GM12864 (cell line): ENCODE results near the gene IMMP2L.
A peak's percentile ranks its signal among the peaks of the same experiment; 100 is the strongest.
"Not testable (repeated sequence)": the region's sequence is repeated elsewhere in the genome, so short reads cannot be mapped to it uniquely, and the experiment has no call there.

Experiments
- DNase-seq: peaks from one replicate; pipeline ENCODE4 v3.0.0-alpha.2; 2011; ENCODE audit warnings: low read depth
- H3K4me3 ChIP-seq: 2 replicates; pipeline ENCODE4 v1.5.1; 2011; ENCODE audit warnings: mild to moderate bottlenecking, low read depth, low read length, control low read depth
- CTCF ChIP-seq: IDR thresholded peaks from 2 replicates; pipeline ENCODE4 v1.5.1; 2011; ENCODE audit warnings: low read depth, mild to moderate bottlenecking, moderate library complexity, low read length, control low read depth, inconsistent platforms; ENCODE audit errors: missing control alignments

The IMMP2L gene

GRCh38 chr7:111561904-111562732 is at the start of gene IMMP2L:
Gene IMMP2L (minus strand): TSS chr7:111562492.
- TF ChIP-seq CTCF, result peak; percentile 45
- peak within 1 kb of the TSS; percentile 85 for H3K4me3 ChIP-seq
- DNase-seq, result no peak

GRCh38 chr7:111609483-111610254 is 47.4 kb upstream of the IMMP2L start:
- H3K4me3 ChIP-seq, DNase-seq: not testable (repeated sequence)

- no peak for TF ChIP-seq CTCF
- no peak overlapping the region for H3K4me3 ChIP-seq
- DNase-seq, result no peak
These were observed 45.3 kb upstream of the IMMP2L start for GRCh38 chr7:111607621-111608020.

GRCh38 chr7:111605246-111605645 is 43.0 kb upstream of the IMMP2L start:
- TF ChIP-seq CTCF, result no peak
- no peak for DNase-seq
- no peak overlapping the region for H3K4me3 ChIP-seq

- DNase-seq, result no peak
- no peak overlapping the region for H3K4me3 ChIP-seq
- TF ChIP-seq CTCF, result no peak
These were observed 37.8 kb upstream of the IMMP2L start for GRCh38 chr7:111600091-111600490.

- DNase-seq, result no peak
- H3K4me3 ChIP-seq, result no peak overlapping the region
- TF ChIP-seq CTCF, result no peak
These were observed 33.5 kb upstream of the IMMP2L start for GRCh38 chr7:111595780-111596179.

GRCh38 chr7:111594602-111595001 is 32.3 kb upstream of the IMMP2L start:
- H3K4me3 ChIP-seq, result no peak overlapping the region
- no peak for TF ChIP-seq CTCF
- DNase-seq, result no peak
